Posterior cingulate gyrus (tissue), 11 donors: Measurements from ENCODE around the gene PADI3.
A peak's percentile ranks its signal among the peaks of the same experiment; 100 is the strongest.

ENCODE experiments used
- DNase-seq, 10 donors: peaks; one replicate each; pipeline versions ENCODE4 v3.0.0 to v3.0.0-alpha.2; 2020 to 2021; ENCODE audit warnings: mixed read lengths in 3 of 10
- intact Hi-C: fragments of 100-400 bp; cut with DNase I; formaldehyde crosslinking; loops from one replicate; pipeline ENCODE4 v1.15.1; 2023

PADI3 gene

DNA sequence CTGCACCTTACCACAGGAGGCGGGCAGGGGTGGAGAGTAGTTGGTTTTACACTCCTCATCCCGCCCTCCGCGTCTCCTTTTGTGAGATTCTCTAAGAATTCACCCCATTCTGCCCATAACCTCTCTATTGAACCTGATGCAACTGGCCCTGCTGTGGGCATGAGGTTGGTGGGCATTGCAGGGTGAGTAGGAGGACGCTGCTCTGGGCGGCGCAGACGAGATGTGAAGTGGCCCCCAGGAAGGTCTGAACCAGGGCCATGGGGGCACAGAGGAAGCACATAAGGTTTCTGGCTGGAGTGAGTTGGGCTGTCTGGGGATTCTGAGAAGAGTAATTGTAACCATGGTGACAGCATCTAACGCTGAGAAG lies 35.1 kb upstream of the PADI3 start:
- peak in 1 of 10 donors; percentile 12 for DNase-seq
- intact Hi-C loops: no loop called here

DNA sequence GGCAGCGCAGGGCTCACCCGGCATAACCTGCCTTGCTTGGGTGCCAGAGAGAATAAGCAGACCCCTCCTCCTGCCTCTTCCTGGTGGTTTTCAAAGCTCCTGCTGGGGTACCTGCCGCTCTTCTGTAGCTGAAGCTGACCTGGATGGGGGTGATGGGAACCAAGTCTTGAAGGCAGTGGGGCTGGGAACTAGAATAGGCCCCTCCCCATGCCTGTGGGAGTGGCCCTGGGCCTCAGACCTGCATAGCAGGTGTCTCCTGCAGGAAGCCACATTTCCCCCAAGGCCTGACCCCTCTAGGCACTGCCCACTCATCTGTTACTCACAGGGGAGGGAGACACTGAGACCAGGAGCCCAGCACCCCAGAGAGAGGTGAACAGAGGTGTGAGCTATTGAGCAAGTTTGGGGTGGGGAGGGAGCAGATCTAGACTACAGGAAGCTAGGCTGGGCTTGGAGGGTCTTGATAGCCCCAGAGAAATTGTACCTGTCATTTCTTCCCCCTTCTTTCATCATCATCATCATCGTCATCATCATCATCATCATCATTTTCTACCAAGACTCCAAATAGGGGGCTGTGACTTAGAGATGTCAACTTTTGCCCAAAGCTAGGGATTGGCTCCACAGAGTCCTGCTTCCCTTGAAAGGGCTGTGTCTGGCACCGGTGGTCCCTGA lies 33.9 kb upstream of the PADI3 start:
- no peak for DNase-seq
- intact Hi-C loops: no loop called here

DNA sequence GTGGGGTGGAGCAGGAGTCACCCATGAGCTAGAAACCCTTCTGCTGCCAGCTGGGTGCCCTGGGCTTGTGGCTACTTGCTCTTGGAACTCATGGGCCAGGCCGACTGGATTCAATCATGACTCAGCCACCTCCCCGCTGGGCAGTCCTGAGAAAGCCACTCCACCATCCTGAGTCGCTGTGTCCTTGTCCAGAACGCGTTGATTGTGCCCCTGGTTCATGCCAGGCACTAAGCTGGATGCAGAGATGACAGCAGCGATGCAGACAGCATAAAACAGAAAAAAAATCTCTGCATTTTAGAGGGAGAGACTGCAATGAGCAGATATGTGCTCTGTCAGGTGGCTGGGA lies 33.4 kb upstream of the PADI3 start:
- intact Hi-C loops: no loop called here
- DNase-seq: no peak

DNA sequence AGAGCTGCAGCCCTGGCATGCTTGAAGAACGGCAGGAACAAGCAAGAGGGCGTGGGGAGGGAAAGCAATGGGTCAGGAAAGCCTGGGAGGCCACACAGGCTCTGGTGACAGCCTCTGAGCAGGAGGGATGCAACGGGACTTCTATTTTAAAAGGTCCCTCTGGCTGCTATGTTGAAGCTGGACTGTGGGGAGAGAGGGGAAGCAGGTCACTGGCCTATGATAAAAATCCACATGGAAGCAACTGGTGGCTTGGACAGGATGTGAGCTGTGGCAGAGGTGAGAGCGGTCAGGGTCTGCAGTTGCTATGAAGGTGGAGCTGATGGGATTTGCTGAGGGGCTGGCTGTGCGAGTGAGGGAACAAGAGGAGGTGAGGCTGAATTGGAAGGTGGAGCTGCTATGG lies 32.8 kb upstream of the PADI3 start:
- intact Hi-C loops: no loop called here
- DNase-seq: no peak

DNA sequence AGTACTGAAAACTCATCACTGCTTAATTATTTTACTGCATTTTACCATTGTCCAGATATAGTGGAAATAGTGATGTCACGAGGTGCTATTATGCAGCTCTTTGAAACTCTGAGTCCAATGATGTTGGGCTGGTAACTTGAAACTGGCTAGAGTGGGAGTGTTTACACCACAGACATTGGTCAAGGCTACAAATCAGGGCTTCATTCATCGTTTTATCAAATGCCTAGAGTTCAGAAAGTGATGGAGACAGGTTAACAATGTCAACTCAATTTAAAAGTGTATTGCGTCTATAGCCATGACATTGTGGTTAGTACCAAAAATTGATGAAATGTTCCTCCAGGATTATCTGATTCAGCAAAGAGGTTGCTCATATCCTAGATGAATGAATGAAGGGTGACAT lies 31.3 kb upstream of the PADI3 start:
- no peak for DNase-seq
- intact Hi-C loops: no loop called here

DNA sequence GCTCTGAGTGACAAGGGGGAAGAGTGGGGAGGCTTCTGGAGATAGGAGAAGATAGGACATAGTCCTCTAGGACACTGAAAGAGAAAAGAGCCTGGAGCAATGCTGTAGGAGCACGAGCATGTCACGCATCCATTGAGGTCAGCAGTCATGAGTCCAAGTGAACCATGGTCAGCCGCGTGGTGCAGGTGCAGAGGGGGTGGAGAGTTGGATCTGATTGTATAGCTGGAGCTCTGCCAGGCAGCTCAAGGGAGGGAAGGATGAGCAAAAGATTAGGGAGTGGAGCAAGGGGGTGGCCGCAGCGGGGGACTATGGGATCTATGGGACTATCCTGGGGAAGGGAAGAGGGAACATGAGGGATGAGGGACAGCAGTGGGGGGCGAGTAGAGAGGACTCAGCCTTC lies 30.0 kb upstream of the PADI3 start:
- DNase-seq: no peak
- intact Hi-C loops: no loop called here

DNA sequence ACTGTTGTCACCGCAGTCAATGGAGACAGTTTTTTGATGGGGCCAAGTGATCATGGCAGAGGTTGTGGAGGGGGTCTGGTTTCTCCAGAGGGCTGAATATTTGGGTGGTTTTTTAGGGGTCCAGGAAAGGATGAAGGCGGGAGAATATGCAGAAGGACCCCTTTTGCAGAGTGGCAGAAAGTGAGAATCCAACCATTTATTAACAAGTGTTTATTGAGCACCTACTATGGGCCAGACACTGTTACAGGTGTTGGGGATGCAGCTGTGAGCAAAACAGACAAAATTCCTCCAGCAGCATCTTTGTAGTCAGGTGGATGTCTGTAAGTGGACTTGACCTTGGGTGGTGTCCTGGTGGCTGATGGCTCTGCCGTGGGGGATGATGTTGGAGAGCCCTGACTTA lies 28.6 kb upstream of the PADI3 start:
- intact Hi-C loops: no loop called here
- DNase-seq: no peak

DNA sequence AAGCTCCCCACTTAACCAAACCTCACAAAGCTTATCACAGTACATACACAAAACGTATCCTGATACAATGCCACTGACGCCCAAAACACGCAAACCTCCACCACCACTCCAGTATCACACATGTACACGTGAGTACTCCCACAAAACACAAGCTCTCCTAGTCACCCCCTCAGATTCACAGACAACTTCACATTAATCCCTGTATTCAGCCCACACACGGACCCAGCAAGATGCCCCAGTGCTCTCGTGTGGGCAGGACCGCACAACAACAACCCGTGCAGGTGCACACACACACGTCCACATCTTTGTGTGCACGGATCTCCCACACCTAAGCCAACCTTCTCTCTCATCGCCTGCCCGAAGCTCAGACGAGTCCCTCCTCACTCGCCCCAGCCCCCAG lies 26.3 kb upstream of the PADI3 start:
- no peak for DNase-seq
- intact Hi-C loops: no loop called here

DNA sequence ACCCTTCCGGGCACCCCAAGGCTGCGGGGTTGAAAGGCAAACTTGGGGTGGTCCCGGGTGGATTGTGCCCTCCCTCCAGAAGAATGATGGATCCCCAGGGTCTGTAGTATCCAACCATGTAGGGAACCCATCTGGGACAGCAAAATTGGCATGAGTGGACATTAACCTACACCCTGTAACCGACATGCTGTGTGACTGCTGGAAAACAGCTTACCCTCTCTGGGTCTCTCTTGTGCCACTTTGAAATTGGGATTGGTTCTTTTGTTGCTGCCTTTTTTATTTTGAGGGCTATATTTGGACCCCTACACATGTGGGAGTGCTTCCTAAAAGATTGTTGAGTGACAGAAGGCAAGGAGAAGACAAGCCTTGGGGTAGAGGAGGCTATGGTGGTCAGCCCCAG lies 24.5 kb upstream of the PADI3 start:
- intact Hi-C loops: no loop called here

DNA sequence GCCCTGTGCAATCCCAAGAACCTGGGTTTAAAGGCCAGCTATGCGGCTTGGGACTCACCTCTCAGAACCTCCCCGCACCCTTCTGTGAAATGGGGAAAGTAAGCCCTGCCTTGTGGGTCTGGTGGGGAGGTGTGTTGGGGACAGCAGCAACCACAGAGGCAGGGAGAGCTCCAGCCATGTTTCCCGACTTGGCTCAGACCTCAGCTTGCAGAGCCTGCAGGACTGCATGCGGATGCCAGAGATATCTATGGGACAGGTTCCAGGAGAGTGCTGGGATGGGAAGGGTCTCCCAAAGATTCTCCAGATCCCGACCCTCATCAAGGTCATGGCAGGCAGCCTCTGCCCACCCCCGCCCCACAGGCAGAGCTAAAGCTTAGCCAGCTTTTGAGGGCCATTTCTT lies 23.8 kb upstream of the PADI3 start:
- no peak for DNase-seq
- intact Hi-C loops: no loop called here

More for the DNA sequence above, 24.5 kb upstream of the PADI3 start:
- DNase-seq: no peak

DNA sequence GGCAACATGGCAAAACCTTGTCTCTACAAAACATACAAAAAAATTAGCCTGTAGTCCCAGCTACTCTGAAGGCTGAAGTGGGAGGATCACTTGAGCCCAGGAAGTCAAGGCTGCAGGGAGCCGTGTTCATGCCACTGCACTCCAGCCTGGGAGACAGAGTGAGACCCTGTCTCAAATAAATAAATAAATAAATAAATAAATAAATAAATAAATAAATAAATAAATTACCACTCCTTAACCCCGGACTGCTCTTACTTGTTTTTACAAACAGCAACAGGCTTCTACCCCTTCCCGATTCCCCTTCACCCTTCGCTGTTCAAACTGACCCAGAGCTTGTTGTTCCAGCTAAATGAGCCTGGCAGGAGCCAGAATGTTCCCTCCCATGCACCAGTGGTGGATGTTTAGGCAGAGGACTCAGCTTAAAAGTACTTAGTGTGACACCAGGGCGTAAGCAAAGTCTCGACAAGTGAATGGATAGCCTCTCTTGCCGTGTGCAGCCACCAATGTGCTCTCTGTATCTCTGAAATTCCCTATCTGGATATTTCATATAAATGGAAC lies 21.5 kb upstream of the PADI3 start:
- DNase-seq: no peak
- intact Hi-C loops: no loop called here

DNA sequence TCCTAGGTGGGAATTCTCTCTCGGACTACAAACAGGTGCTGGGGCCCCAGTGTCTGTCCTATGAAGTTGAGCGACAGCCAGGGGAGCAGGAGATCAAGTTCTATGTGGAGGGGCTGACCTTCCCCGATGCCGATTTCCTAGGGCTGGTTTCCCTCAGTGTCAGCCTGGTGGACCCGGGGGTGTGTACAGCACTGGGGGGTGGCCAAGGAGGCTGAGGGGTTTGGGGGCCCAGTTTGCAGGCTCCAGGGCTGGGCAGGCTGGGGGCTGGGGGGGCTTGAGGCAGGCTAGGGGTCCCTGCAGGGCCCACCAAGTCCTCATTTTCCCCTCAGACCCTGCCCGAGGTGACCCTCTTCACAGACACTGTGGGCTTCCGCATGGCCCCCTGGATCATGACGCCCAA lies 20.3 kb upstream of the PADI3 start:
- intact Hi-C loops: no loop called here
- no peak for DNase-seq

DNA sequence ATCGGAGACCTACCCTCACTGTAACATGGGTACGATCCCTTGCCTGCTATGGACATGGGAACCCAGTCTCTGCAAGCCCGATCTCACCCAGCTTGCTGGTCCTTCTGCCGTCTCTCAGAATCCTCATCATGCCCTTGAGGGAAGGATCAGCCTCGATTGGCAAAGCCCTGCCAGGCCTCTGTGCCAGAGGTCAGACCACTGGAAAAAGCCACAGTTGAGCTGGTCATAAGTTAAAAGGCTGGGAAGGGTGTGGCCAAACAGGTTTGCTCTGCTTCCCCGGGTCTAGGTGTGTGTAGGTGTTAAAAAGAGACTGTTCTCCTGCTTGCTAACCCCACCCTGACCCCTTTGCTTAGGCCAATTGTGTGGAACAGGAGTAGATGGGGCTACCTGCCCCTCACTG lies 19.5 kb upstream of the PADI3 start:
- DNase-seq: no peak
- intact Hi-C loops: no loop called here

DNA sequence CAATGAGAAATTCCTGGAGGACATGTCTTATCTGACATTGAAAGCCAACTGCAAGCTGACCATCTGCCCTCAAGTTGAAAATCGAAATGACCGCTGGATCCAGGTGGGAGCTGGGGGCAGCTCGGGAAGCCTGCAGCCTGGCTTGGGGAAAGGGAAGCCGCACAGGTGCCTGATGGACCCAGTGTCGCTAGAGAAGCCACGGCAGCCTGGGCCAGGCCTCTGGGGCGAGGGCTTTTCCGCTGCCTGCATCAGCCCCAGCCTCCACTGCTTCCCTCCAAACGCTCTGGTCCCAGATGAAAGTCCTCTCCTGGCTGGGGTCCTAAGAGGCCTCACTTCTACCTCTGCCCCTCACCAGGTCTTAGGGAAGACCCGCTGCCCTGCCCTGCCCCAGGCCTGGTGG lies 18.8 kb upstream of the PADI3 start:
- intact Hi-C loops: loop anchor here (10.0 kb wide), 1 partner anchor 275 kb away; no protein-coding TSS in a partner anchor
- DNase-seq: no peak

DNA sequence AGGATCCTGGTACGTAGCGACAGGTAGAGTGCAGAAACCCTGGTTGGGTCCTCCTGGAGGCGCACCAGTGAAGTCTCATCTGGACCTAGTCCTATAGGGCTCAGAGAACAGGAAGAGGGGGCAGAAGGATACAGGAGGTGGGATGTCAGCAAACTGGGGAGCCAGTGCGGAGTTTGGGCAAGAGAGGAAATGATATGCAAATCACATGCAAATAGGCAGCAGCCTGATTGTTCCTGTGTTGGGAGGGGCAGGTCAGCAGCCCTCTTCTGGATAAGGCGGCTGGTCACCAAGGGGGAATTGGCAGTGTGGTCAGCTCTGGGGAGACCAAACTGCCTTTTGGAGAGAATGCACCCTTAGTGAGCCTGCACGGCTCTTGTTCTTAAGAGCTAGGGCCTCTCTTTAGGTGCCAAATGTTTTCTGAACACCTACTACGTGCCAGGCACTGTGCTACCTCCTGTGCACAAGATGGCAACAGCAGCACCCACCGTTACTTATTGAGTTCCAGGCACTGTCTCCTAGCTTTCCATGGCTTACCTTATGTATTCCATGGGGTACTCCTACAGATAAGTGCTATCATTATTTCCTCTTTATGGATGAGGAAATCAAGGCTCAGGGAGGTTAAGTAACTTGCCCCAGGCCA lies 18.1 kb upstream of the PADI3 start:
- intact Hi-C loops: loop anchor here (10.0 kb wide), 1 partner anchor 276 kb away; no protein-coding TSS in a partner anchor
- no peak for DNase-seq

DNA sequence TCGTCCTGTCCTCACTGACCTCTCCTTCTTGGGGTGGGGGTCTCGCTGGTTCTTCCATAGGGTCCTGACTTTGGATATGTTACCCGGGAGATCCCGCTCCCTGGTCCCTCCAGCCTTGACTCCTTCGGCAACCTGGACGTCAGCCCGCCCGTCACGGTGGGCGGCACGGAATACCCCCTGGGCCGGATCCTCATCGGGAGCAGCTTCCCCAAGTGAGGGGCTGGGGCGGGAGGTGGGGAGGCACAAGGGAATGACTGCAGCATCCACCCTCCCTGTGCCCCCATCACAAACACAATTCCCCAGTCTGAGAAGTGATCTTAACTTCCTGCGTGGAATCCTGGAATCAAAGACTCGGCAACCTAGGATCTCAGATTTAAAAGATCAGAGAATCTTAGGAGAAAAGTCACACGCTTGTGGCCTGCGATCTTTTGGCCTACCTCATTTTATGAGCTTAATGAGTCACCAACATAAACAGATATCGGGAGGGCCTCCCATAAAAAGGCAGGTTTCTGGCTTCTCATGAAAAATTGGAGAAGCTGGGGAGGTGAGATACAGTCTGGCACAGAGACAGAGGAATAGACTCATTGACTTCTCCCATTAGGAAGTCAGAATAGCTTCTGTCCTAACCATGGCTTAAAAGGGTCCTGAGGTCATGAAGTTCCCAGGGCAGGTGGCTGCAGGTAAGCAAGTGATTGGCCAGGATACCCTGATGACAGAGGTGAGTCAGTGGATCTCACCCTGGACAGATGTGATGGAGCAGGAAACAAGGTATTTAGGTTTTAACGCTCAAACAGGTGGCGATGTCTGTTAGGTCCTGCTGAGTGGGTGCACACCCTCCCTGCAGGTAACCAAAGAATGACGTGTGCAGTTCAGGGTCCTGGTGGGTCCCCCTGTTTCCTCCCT lies 15.9 kb upstream of the PADI3 start:
- no peak for DNase-seq
- intact Hi-C loops: loop anchor here (10.0 kb wide), 1 partner anchor 278 kb away; no protein-coding TSS in a partner anchor

DNA sequence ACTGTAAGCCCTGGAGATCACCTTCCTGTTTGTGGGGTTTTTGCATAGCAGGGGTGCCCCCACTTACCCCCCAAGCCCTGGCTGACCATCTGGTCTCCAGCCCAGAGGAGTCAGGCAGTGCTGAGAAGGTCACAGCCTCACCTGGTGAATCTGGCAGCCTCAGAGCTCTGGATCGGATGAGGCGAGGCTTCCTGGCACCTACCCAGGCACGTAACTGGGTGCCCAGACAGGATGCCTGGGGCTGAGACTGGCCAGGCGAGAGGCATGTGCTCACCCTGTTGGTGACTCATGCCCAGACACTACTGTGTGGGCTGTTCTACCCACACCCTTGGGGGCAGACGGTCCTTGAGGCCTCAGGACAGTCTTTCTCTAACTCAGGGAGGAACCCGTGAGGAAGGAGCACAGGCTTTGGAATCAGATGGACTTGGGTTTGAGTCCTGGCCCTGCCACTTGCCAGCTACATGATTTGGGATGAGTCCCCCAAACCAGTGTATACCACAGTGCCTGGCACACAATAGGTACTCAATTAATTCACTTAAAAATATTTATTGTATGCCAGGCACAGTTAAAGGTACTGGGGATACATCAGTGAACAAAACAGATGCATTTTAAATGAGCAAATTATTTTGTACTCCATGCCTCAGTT lies 15.1 kb upstream of the PADI3 start:
- DNase-seq: peak in 7 of 10 donors; percentile 7 to 92 (median 28)
- intact Hi-C loops: loop anchor here (10.0 kb wide), 1 partner anchor 279 kb away; no protein-coding TSS in a partner anchor

DNA sequence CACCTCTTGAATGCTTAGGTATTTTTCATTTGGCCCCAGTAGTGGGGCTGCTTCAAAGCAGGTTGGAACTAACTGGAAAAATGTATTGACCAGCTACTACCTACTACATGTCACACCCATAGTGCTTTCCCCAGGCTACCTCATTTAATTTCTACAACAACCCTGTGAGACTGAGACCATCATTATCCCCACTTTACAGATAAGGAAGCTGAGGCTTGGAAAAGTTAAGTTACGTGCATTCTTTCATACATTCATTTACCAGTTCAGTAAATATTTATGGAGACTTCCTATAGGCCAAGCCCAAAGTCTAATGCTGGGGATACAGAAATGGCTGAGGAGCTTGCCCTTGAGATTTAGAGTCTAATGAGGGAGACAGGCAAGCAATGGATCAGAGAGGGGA lies 14.5 kb upstream of the PADI3 start:
- DNase-seq: no peak
- intact Hi-C loops: loop anchor here (10.0 kb wide), 1 partner anchor 280 kb away; no protein-coding TSS in a partner anchor

DNA sequence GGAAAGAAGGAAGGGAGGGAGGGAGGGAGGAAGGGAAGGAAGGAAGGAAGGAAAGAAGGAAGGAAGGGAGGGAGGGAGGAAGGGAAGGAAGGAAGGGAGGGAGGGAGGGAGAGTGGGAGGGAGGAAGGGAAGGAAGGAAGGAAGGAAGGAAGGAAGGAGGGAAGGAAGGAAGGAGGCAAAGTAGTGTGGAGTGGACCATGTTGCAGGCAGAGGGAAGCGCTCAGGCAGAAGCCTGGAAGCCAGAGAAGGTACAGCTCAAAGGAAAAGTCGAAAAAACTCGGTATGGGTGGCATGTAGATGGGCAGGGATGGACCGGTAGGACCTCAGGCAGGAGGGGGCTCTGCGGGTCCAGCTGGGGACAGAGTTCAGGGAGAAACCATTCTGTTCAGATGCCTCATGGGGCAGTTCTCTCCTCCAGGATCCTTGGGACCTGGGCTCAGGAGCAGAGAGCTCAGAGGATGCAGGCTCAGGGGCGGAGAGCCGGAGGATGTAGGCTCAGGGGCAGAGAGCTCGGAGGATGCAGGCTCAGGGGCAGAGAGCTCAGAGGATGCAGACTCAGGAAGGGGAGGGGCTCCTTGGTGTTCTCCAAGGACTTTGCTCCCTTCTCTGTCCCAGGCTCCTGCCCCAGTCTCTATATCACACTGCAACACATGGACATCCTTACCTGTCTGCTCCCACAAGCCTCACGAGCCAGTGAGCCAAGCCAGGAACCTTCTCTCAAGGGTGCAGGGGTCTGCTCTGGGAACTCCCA lies 13.6 kb upstream of the PADI3 start:
- intact Hi-C loops: loop anchor here (10.0 kb wide), 1 partner anchor 281 kb away; no protein-coding TSS in a partner anchor
- DNase-seq: no peak
